Thymus (tissue), 11 donors: ENCODE data around the gene OVCA2. TPM values are rescaled to one million over a fixed set of nuclear protein-coding genes. Genes with fewer than 3 reads are reported as not detected.
"Not testable (repeated sequence)": the region's sequence is repeated elsewhere in the genome, so short reads cannot be mapped to it uniquely, and the experiment has no call there.

Experiments
- DNase-seq, 9 donors: peaks; one replicate each; pipeline ENCODE4 v3.0.0-alpha.2; 2013; ENCODE audit warnings: low spot score in 9 of 9, low read depth in 6 of 9, missing footprints in 1 of 9
- H3K27ac ChIP-seq, 2 donors: one replicate each; pipeline ENCODE4 v1.5.1; 2013; ENCODE audit warnings: control low read depth in 1 of 2, low read depth in 1 of 2, low read length in 1 of 2, mild to moderate bottlenecking in 1 of 2, moderate library complexity in 1 of 2
- H3K27me3 ChIP-seq, 2 donors: one replicate each; pipeline ENCODE4 v1.5.1; 2013; ENCODE audit warnings: low read length in 1 of 2; ENCODE audit not compliant: control insufficient read depth in 2 of 2, insufficient read depth in 1 of 2
- H3K36me3 ChIP-seq, 2 donors: one replicate each; pipeline ENCODE4 v1.5.1; 2013; ENCODE audit warnings: low read length in 1 of 2, mild to moderate bottlenecking in 1 of 2, moderate library complexity in 1 of 2; ENCODE audit not compliant: control insufficient read depth in 2 of 2, insufficient read depth in 2 of 2
- H3K4me1 ChIP-seq, 2 donors: one replicate each; pipeline ENCODE4 v1.5.1; 2013; ENCODE audit warnings: low read length in 2 of 2; ENCODE audit not compliant: control insufficient read depth in 2 of 2, insufficient read depth in 2 of 2
- H3K4me3 ChIP-seq, 2 donors: one replicate each; pipeline ENCODE4 v1.5.1; 2013; ENCODE audit warnings: low read length in 2 of 2, control low read depth in 1 of 2, mild to moderate bottlenecking in 1 of 2
- H3K9me3 ChIP-seq, 2 donors: one replicate each; pipeline ENCODE4 v1.5.1; 2013; ENCODE audit warnings: low read length in 1 of 2, mild to moderate bottlenecking in 1 of 2; ENCODE audit not compliant: control insufficient read depth in 2 of 2, insufficient read depth in 1 of 2
- WGBS: extraction: QIAGEN DNeasy Blood & Tissue Kit; methylation state at CpG from one replicate; pipeline ENCODE4 v1.1.7; 2013; 5-methylcytosine and 5-hydroxymethylcytosine counted together
- polyA plus RNA-seq: library from polyadenylated mRNA; stranded (reverse); fragments of 200-250 nt; gene quantifications from one replicate; pipeline ENCODE4 v1.2.3, GENCODE V29; 2013
- total RNA-seq: library from RNA; stranded (reverse); fragments of 120-200 nt; gene quantifications from one replicate; pipeline ENCODE4 v1.2.4, GENCODE V29; 2013
- donor health status: healthy.

Gene OVCA2
- total and polyA plus RNA-seq, 2 donors: 39.8 to 81.8 TPM

DNA sequence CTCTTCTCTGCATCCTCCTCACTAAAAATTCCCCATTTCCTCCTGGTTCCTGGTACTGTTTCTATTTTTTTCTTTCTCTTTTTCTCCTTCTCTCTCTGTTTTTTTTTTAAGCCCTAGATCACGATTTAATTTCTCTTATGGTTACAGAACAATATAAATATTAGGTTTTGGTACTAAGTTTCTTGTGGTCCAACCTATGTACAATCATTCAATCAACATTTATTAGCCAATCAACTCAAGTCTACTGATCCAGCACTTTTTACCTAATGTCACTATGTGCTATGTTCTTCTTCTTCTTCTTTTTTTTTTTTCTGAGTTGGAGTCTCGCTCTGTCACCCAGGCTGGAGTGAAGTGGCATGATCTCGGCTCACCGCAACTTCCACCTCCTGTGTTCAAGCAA, 29.3 kb upstream of the OVCA2 start:
- no peak for DNase-seq
- peaks cover 0 to 6% of the 10 kb centered on the region in 2 donors for H3K9me3 ChIP-seq
- no peaks in the 10 kb centered on the region for H3K36me3 ChIP-seq
- H3K27ac ChIP-seq: no peak overlapping the region
- 96% methylated on average over 4 of the region's 4 CpGs for WGBS
- no peak overlapping the region for H3K4me3 ChIP-seq
- H3K27me3 ChIP-seq: peaks cover 0 to 23% of the 10 kb centered on the region in 2 donors
- H3K4me1 ChIP-seq: peaks cover 0 to 9% of the 10 kb centered on the region in 2 donors

- H3K36me3 ChIP-seq, H3K4me1 ChIP-seq, H3K9me3 ChIP-seq, H3K4me3 ChIP-seq, H3K27ac ChIP-seq, DNase-seq: not testable (repeated sequence)
- WGBS: 96% methylated on average over 6 of the region's 6 CpGs
- H3K27me3 ChIP-seq: peaks cover 0 to 32% of the 10 kb centered on the region in 2 donors
These were observed 28.4 kb upstream of the OVCA2 start for GRCh38 chr17:2013220-2013993.

DNA sequence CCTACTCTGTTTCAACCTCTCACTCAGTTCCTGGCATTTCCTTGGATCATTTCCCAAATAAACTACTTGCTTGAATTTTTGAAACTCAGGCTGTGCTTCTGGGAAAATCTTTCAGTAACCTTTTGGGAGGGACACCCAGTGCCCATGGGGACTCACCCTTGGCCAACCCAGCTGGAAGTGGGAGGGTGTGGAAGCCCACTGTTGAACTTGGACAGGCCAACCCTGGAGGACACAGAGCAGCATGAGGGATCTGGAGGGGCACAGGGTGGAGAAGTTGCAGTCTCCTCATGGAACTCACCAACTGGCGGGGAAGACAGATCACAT, 27.9 kb upstream of the OVCA2 start:
- DNase-seq: no peak
- Histone ChIP-seq H3K9me3 (peaks cover 0 to 6% of the 10 kb centered on the region in 2 donors), H3K4me1 (peaks cover 0 to 9% of the 10 kb centered on the region in 2 donors), H3K27me3 (peaks cover 0 to 38% of the 10 kb centered on the region in 2 donors), H3K27ac (no peak overlapping the region), H3K4me3 (no peak overlapping the region), H3K36me3 (no peaks in the 10 kb centered on the region)
- 94% methylated on average over 1 of the region's 1 CpG for WGBS

- WGBS: 97% methylated on average over 14 of the region's 14 CpGs
- Histone ChIP-seq H3K27me3 (peaks cover 2 to 50% of the 10 kb centered on the region in 2 donors), H3K4me1 (peaks cover 0 to 9% of the 10 kb centered on the region in 2 donors), H3K4me3 (no peak overlapping the region), H3K36me3 (no peaks in the 10 kb centered on the region), H3K9me3 (peaks cover 0 to 6% of the 10 kb centered on the region in 2 donors), H3K27ac (no peak overlapping the region)
- DNase-seq: no peak
These were observed 26.5 kb upstream of the OVCA2 start for GRCh38 chr17:2015314-2015713.

GRCh38 chr17:2016494-2016893, 25.3 kb upstream of the OVCA2 start:
- DNase-seq: no peak
- 96% methylated on average over 20 of the region's 20 CpGs for WGBS
- H3K9me3 ChIP-seq: peaks cover 0 to 6% of the 10 kb centered on the region in 2 donors
- no peak overlapping the region for H3K27ac ChIP-seq
- H3K4me1 ChIP-seq: peaks cover 0 to 8% of the 10 kb centered on the region in 2 donors
- no peaks in the 10 kb centered on the region for H3K36me3 ChIP-seq
- H3K27me3 ChIP-seq: peaks cover 5 to 59% of the 10 kb centered on the region in 2 donors
- no peak overlapping the region for H3K4me3 ChIP-seq

GRCh38 chr17:2017274-2017941, 24.4 kb upstream of the OVCA2 start:
- Histone ChIP-seq H3K4me1 (peaks cover 0 to 2% of the 10 kb centered on the region in 2 donors), H3K27me3 (peaks cover 5 to 61% of the 10 kb centered on the region in 2 donors), H3K4me3 (no peak overlapping the region), H3K36me3 (no peaks in the 10 kb centered on the region), H3K27ac (no peak overlapping the region), H3K9me3 (peaks cover 0 to 6% of the 10 kb centered on the region in 2 donors)
- no peak for DNase-seq
- 96% methylated on average over 19 of the region's 19 CpGs for WGBS

DNA sequence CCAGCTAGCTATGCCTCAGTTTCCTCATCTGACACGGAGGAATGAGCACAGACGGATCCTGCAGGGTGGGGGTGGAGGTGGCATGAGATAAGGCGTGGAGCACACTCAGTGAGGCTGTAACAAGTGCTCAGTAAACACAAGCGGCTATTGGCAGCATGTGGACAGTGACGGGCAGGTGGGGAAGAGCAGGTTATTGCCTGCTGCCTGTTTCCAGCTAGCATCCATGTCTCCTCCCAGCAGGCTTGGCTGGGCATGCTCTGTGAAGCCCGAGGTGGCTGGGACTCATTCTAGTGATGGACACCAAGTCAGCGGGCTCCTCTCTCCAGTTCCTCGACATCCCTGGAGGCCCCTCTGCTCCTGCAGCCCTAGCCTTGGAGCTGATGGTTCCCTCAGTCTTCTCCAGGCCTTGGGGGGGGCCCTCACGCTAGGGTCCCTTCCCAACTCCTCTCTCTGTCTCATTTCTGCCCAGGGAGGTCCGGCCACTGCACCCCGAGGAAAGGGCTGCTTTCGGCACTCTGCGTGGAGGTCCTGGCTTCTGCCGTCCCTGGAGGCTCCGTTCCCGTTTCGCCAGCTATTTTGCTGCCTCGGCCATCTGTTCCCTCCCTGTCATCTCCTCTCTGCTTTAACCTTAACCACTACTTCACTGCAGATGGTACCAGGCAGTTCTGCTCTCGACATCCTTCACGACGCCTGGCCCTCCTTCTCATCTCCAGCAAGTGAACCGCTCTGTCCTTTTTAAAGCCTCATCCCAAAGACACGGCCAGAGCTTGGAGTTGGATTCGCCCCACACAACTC, 22.9 kb upstream of the OVCA2 start:
- DNase-seq: no peak
- H3K27ac ChIP-seq: no peak overlapping the region
- H3K9me3 ChIP-seq: no peaks in the 10 kb centered on the region
- peaks cover 19 to 73% of the 10 kb centered on the region in 2 donors for H3K27me3 ChIP-seq
- H3K36me3 ChIP-seq: no peaks in the 10 kb centered on the region
- H3K4me1 ChIP-seq: peaks cover 3 to 13% of the 10 kb centered on the region in 2 donors
- H3K4me3 ChIP-seq: no peak overlapping the region
- WGBS: 95% methylated on average over 24 of the region's 24 CpGs

DNA sequence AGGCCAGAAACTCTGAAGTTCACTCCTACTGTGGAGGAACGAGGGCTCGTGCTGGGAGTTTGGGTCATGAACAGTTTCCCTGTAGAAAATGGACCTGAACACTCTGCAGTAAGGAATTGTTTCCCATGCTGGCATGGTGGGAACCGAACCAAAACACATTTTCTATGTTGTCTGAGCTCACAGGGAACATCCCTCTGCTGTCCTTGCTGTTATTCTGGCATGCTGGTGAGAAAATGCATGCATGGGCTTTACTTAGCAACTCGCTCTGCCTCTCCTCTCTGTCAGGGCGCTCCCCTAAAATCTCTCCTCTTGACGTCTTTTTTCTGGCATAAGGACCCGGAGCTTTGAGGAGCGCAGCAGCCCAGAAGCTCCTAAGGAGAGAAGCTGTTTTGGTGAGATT, 22.1 kb upstream of the OVCA2 start:
- H3K36me3 ChIP-seq: no peaks in the 10 kb centered on the region
- peaks cover 12 to 21% of the 10 kb centered on the region in 2 donors for H3K4me1 ChIP-seq
- H3K9me3 ChIP-seq: no peaks in the 10 kb centered on the region
- peaks cover 27 to 81% of the 10 kb centered on the region in 2 donors for H3K27me3 ChIP-seq
- DNase-seq: no peak
- WGBS: 85% methylated on average over 8 of the region's 8 CpGs
- no peak overlapping the region for H3K27ac ChIP-seq
- no peak overlapping the region for H3K4me3 ChIP-seq

DNA sequence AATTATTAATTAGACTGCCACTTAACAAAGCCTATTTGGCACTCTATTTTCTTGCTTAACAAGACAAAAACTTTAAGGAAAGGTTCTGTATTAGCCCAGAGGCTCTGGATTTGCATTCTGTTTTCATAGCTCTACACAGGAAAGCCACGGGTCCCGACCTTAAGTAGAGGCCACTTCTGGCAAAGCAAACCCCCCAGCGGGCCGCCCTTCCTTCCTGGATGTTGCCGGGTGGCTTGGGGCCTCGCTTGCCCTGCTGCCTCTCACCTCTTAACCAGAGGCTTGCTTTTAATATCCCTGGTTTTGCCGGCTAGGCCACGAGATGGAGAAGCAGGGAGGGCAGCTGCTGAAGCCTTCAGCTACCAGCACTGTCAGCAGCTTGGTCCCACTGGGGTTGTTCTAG, 21.1 kb upstream of the OVCA2 start:
- Histone ChIP-seq H3K4me3 (no peak overlapping the region), H3K9me3 (no peaks in the 10 kb centered on the region), H3K27me3 (peaks cover 37 to 87% of the 10 kb centered on the region in 2 donors), H3K4me1 (peaks cover 18 to 27% of the 10 kb centered on the region in 2 donors), H3K27ac (no peak overlapping the region), H3K36me3 (no peaks in the 10 kb centered on the region)
- DNase-seq: no peak
- 14% methylated on average over 8 of the region's 8 CpGs for WGBS
